ENCODE results near the gene RASGRP1. TPM values are rescaled to one million over a fixed set of nuclear protein-coding genes. Genes with fewer than 3 reads are reported as not detected.

Gene RASGRP1
- total RNA-seq, 4 donors from 2014 or later: 1.6 to 10.7 (median 3.8) TPM

- Histone ChIP-seq H3K4me3 (no peak overlapping the region), H3K9me3 (no peaks in the 10 kb centered on the region), H3K27me3 (no peaks in the 10 kb centered on the region), H3K4me1 (no peaks in the 10 kb centered on the region), H3K27ac (no peak overlapping the region), H3K36me3 (no peaks in the 10 kb centered on the region)
- no peak for DNase-seq
- no peak for TF ChIP-seq CTCF (IDR thresholded peaks at IDR 0.05)
- no peak for TF ChIP-seq POLR2A (IDR thresholded peaks at IDR 0.05)
Observed at GRCh38 chr15:38518084-38518483, 46.5 kb downstream of the RASGRP1 start.

- H3K36me3 ChIP-seq: no peaks in the 10 kb centered on the region
Observed at GRCh38 chr15:38517312-38517975, 47.2 kb downstream of the RASGRP1 start.

GRCh38 chr15:38516626-38517025 lies 48.0 kb downstream of the RASGRP1 start:
- Histone ChIP-seq H3K4me3 (no peak overlapping the region), H3K27me3 (no peaks in the 10 kb centered on the region), H3K27ac (no peak overlapping the region), H3K4me1 (no peaks in the 10 kb centered on the region), H3K9me3 (no peaks in the 10 kb centered on the region), H3K36me3 (no peaks in the 10 kb centered on the region)
- TF ChIP-seq CTCF (IDR thresholded peaks at IDR 0.05) (no peak), POLR2A (IDR thresholded peaks at IDR 0.05) (no peak)
- DNase-seq: no peak

More at GRCh38 chr15:38517312-38517975, 47.2 kb downstream of the RASGRP1 start:
- TF ChIP-seq POLR2A (IDR thresholded peaks at IDR 0.05) (no peak), CTCF (IDR thresholded peaks at IDR 0.05) (no peak)
- Histone ChIP-seq H3K4me1 (no peaks in the 10 kb centered on the region), H3K27me3 (no peaks in the 10 kb centered on the region), H3K9me3 (no peaks in the 10 kb centered on the region), H3K4me3 (no peak overlapping the region), H3K27ac (no peak overlapping the region)
- no peak for DNase-seq

- no peaks in the 10 kb centered on the region for H3K4me1 ChIP-seq
- TF ChIP-seq CTCF (IDR thresholded peaks at IDR 0.05) (no peak), POLR2A (IDR thresholded peaks at IDR 0.05) (no peak)
- no peaks in the 10 kb centered on the region for H3K9me3 ChIP-seq
- no peak overlapping the region for H3K27ac ChIP-seq
- no peaks in the 10 kb centered on the region for H3K27me3 ChIP-seq
- H3K4me3 ChIP-seq: no peak overlapping the region
- no peak for DNase-seq
- no peaks in the 10 kb centered on the region for H3K36me3 ChIP-seq
Observed at GRCh38 chr15:38514601-38515000, 50.0 kb downstream of the RASGRP1 start.

- no peak overlapping the region for H3K4me3 ChIP-seq
- no peak for DNase-seq
- TF ChIP-seq CTCF (IDR thresholded peaks at IDR 0.05): no peak
- TF ChIP-seq POLR2A (IDR thresholded peaks at IDR 0.05): no peak
- no peaks in the 10 kb centered on the region for H3K36me3 ChIP-seq
- no peak overlapping the region for H3K27ac ChIP-seq
- no peaks in the 10 kb centered on the region for H3K4me1 ChIP-seq
- no peaks in the 10 kb centered on the region for H3K27me3 ChIP-seq
- H3K9me3 ChIP-seq: no peaks in the 10 kb centered on the region
Observed at GRCh38 chr15:38512901-38513300, 51.7 kb downstream of the RASGRP1 start.

- DNase-seq: no peak
- TF ChIP-seq CTCF (IDR thresholded peaks at IDR 0.05) (no peak), POLR2A (IDR thresholded peaks at IDR 0.05) (no peak)
- Histone ChIP-seq H3K27me3 (no peaks in the 10 kb centered on the region), H3K4me1 (no peaks in the 10 kb centered on the region), H3K36me3 (no peaks in the 10 kb centered on the region), H3K9me3 (no peaks in the 10 kb centered on the region), H3K4me3 (no peak overlapping the region), H3K27ac (no peak overlapping the region)
Observed at GRCh38 chr15:38509152-38509551, 55.5 kb downstream of the RASGRP1 start.
